Stimulated activated CD4-positive, alpha-beta T cell treated with anti-CD3 and anti-CD28 coated beads, Interleukin-2, amount 100 ng/mL, for 48 hours (primary cell): Measurements from ENCODE around the gene GPR183.

Experiments
- DNase-seq, 2 donors: peaks; one replicate each; pipeline ENCODE4 v3.0.0-alpha.2; 2020

Gene GPR183

GRCh38 chr13:99290894-99291293, 16.3 kb downstream of the GPR183 start:
- DNase-seq, result no peak

GRCh38 chr13:99289674-99290337, 17.4 kb downstream of the GPR183 start:
- DNase-seq, result no peak

- DNase-seq, result no peak
These were observed 17.9 kb downstream of the GPR183 start for GRCh38 chr13:99289271-99289670.

GRCh38 chr13:99288089-99288488, 19.1 kb downstream of the GPR183 start:
- no peak for DNase-seq

GRCh38 chr13:99287551-99287950, 19.6 kb downstream of the GPR183 start:
- DNase-seq, result no peak

- DNase-seq, result no peak
These were observed 21.6 kb downstream of the GPR183 start for GRCh38 chr13:99285432-99286182.

GRCh38 chr13:99282264-99283231, 24.7 kb downstream of the GPR183 start:
- no peak for DNase-seq

- peak in 1 of 2 donors; percentile 40 for DNase-seq
These were observed 25.4 kb downstream of the GPR183 start for GRCh38 chr13:99281811-99282263.

GRCh38 chr13:99280166-99280565, 27.0 kb downstream of the GPR183 start:
- no peak for DNase-seq

GRCh38 chr13:99279637-99280036, 27.6 kb downstream of the GPR183 start:
- DNase-seq, result no peak

GRCh38 chr13:99278843-99279242, 28.4 kb downstream of the GPR183 start:
- no peak for DNase-seq

GRCh38 chr13:99278200-99278599, 29.0 kb downstream of the GPR183 start:
- no peak for DNase-seq

GRCh38 chr13:99277629-99278028, 29.6 kb downstream of the GPR183 start:
- DNase-seq, result no peak

- no peak for DNase-seq
These were observed 30.5 kb downstream of the GPR183 start for GRCh38 chr13:99276706-99277105.

GRCh38 chr13:99275093-99275469, 32.1 kb downstream of the GPR183 start:
- no peak for DNase-seq

- DNase-seq, result no peak
These were observed 34.1 kb downstream of the GPR183 start for GRCh38 chr13:99273128-99273527.

GRCh38 chr13:99272481-99272880, 34.7 kb downstream of the GPR183 start:
- DNase-seq, result no peak

GRCh38 chr13:99271249-99271648, 36.0 kb downstream of the GPR183 start:
- DNase-seq, result no peak

GRCh38 chr13:99270518-99270917, 36.7 kb downstream of the GPR183 start:
- no peak for DNase-seq

- DNase-seq, result no peak
These were observed 37.5 kb downstream of the GPR183 start for GRCh38 chr13:99269627-99270241.

GRCh38 chr13:99268822-99269221, 38.4 kb downstream of the GPR183 start:
- no peak for DNase-seq

GRCh38 chr13:99267927-99268326, 39.3 kb downstream of the GPR183 start:
- no peak for DNase-seq

- DNase-seq, result no peak
These were observed 40.4 kb downstream of the GPR183 start for GRCh38 chr13:99266827-99267226.
